Esophagus mucosa (tissue), 1 donor: Measurements from ENCODE around the gene TLDC2. TPM values are rescaled to one million over a fixed set of nuclear protein-coding genes. Genes with fewer than 3 reads are reported as not detected.

ENCODE experiments used
- ATAC-seq: fragments of 200-7000 bp; cut with Tn5 transposase; one replicate; pipeline ENCODE4 v1.9.1; 2020
- total RNA-seq: library from RNA; stranded (reverse); gene quantifications from one replicate; pipeline ENCODE4 v1.2.4, GENCODE V29; 2023
- donor health status: DM: yes; HTN: yes; CAD: no.

TLDC2 gene
- total RNA-seq, 1 donor from 2014 or later = 0.20 TPM

- no peak for ATAC-seq
Observed at GRCh38 chr20:36850759-36851158, 25.2 kb upstream of the TLDC2 start.

GRCh38 chr20:36851490-36851889, 24.4 kb upstream of the TLDC2 start:
- no peak for ATAC-seq

GRCh38 chr20:36852187-36852586, 23.8 kb upstream of the TLDC2 start:
- no peak for ATAC-seq

- ATAC-seq = peak; percentile 69
Observed at GRCh38 chr20:36854348-36855240, 21.3 kb upstream of the TLDC2 start.

- peak; percentile 1 for ATAC-seq
Observed at GRCh38 chr20:36855241-36855657, 20.7 kb upstream of the TLDC2 start.

GRCh38 chr20:36856195-36856594, 19.7 kb upstream of the TLDC2 start:
- no peak for ATAC-seq

GRCh38 chr20:36856691-36857635, 19.0 kb upstream of the TLDC2 start:
- no peak for ATAC-seq

- no peak for ATAC-seq
Observed at GRCh38 chr20:36859282-36859555, 16.7 kb upstream of the TLDC2 start.

- ATAC-seq = no peak
Observed at GRCh38 chr20:36859700-36860330, 16.1 kb upstream of the TLDC2 start.

GRCh38 chr20:36860339-36860738, 15.6 kb upstream of the TLDC2 start:
- no peak for ATAC-seq

GRCh38 chr20:36860811-36861624, 14.9 kb upstream of the TLDC2 start:
- ATAC-seq = no peak

- ATAC-seq = no peak
Observed at GRCh38 chr20:36861625-36861874, 14.4 kb upstream of the TLDC2 start.

- ATAC-seq = peak; percentile 81
Observed at GRCh38 chr20:36861875-36862801, 13.8 kb upstream of the TLDC2 start.

GRCh38 chr20:36862857-36863668, 12.9 kb upstream of the TLDC2 start:
- no peak for ATAC-seq

- ATAC-seq = no peak
Observed at GRCh38 chr20:36865076-36865860, 10.7 kb upstream of the TLDC2 start.

- ATAC-seq = no peak
Observed at GRCh38 chr20:36865861-36866149, 10.1 kb upstream of the TLDC2 start.

- no peak for ATAC-seq
Observed at GRCh38 chr20:36866164-36866563, 9.8 kb upstream of the TLDC2 start.

- no peak for ATAC-seq
Observed at GRCh38 chr20:36866681-36867495, 9.1 kb upstream of the TLDC2 start.
